D721Med (cell line): ENCODE data around the gene VWA5B1.

Experiments
- DNase-seq: peaks from one replicate; pipeline ENCODE4 v3.0.0; 2011; ENCODE audit warnings: low spot score; ENCODE audit not compliant: insufficient read length
- FAIRE-seq: peaks from 2 replicates; lab custom pipeline; 2011; peaks lifted over from hg19 to GRCh38; lab: Jason Lieb, UNC
- TF ChIP-seq, protein P1 (sequence below): IDR thresholded peaks from 2 replicates; pipeline ENCODE4 v1.5.1; 2012; ENCODE audit warnings: mild to moderate bottlenecking, control low read depth; ENCODE audit not compliant: insufficient read depth; ENCODE audit errors: missing control alignments

VWA5B1 gene

DNA sequence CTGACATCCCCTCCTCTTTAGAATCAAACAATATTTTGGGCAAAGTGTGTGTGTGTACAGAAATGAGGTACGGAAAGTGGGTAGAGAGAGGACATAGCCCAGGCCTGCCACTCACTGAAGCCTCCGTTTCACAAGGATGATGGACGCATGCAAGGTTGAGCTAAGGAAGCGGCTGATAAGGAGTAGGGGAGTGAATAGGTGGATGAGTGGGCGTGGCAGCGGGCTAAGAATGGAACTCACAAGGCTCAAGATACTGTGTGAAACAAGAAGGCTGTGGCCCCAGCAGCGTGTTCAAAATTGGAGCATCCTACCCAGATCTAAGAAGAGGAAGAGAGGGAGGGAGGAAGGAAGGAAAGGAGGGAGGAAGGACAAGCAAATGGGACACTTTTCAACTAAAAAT, 37.5 kb downstream of the VWA5B1 start:
- TF ChIP-seq, protein P1, sequence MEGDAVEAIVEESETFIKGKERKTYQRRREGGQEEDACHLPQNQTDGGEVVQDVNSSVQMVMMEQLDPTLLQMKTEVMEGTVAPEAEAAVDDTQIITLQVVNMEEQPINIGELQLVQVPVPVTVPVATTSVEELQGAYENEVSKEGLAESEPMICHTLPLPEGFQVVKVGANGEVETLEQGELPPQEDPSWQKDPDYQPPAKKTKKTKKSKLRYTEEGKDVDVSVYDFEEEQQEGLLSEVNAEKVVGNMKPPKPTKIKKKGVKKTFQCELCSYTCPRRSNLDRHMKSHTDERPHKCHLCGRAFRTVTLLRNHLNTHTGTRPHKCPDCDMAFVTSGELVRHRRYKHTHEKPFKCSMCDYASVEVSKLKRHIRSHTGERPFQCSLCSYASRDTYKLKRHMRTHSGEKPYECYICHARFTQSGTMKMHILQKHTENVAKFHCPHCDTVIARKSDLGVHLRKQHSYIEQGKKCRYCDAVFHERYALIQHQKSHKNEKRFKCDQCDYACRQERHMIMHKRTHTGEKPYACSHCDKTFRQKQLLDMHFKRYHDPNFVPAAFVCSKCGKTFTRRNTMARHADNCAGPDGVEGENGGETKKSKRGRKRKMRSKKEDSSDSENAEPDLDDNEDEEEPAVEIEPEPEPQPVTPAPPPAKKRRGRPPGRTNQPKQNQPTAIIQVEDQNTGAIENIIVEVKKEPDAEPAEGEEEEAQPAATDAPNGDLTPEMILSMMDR = no peak
- FAIRE-seq (no peak), DNase-seq (no peak)

DNA sequence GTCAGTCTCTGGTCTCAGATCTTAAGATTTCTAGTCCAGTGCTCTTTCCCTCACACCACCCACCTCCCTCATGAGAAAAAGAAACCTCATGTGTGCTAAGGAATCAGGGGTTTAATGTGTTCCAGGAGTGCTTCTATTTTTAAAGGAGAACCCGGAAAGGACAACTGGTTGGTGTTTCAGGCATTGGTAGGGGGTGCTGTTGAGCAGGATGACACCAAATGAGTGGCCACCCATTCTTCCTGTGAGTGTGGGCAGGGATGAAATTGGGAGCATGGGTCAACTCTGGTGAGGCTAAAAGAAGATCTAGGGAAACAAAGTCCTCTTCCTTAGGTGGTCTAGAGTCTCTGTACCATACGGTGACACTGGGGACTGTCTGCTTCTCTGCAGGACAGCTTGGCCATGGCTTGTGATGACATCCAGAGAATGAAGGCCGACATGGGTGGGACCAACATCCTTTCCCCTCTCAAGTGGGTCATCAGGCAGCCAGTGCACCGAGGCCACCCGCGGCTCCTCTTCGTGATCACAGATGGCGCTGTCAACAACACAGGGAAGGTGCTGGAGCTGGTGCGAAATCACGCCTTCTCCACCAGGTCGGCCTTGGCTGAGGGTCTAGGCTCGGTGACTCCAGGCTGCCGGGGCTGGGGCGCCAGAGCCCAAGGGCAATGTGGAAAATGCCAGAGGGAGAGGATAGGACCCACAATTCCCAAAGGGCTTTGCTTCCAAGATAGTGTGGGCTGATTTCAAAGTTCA, 39.3 kb downstream of the VWA5B1 start:
- TF ChIP-seq, protein P1 = no peak
- no peak for FAIRE-seq
- DNase-seq = no peak

DNA sequence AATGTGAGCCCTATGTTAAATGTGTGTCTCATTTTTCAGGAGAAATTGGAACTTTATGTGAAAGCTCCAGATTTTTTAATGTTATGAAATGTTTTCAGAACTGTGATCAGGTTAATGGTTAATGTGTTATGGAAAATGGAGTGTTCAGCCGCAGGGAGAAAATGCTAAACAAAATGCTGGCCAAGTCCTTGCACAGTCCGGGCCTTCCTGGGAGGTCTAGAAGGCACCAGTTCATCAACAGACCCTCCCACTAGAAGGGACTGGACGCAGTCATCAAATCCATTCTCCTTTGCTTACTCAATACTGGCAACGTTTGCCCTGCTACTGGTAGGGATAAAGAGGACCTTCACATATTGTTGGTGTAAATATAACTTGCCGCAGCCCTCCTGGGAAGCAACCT, 43.4 kb downstream of the VWA5B1 start:
- DNase-seq (no peak), FAIRE-seq (no peak)
- TF ChIP-seq, protein P1 = no peak

DNA sequence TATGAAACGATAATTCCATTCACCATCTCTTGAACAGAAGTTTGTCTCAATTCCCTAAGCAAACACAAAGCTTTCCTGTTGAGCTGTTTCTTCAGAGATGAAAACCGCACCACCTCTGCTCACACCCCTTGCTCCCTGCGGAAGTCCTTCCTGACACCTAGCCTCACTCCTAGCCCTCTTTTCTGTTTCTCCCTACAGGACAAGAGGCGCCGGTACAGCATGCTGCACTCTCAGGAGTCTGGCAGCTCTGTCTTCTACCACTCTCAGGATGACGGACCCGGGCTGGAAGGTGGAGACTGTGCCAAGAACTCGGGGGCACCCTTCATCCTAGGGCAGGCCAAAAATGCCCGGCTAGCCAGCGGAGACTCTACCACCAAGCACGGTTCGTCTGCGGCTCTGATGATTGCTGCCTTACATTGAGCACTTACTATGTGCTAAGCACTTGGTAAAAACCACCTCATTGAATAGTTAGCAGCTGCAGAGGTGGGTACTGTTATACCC, 45.5 kb downstream of the VWA5B1 start:
- TF ChIP-seq, protein P1 = no peak
- DNase-seq = no peak
- FAIRE-seq = no peak

DNA sequence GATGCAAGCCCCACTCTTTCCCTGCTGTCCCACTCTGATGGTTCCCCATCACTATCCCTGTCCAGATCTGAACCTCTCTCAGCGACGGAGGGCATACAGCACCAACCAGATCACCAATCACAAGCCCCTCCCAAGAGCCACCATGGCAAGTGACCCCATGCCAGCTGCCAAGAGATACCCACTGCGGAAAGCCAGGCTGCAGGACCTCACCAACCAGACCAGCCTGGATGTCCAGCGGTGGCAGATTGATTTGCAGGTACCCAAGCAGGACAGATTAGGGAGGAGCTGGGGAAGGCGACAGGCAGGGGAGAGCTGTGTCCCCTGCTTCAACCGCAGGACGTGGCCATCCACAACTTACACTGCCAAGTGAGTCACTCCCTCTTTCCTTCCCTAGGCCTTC, 46.9 kb downstream of the VWA5B1 start:
- FAIRE-seq = no peak
- TF ChIP-seq, protein P1 = no peak
- DNase-seq = no peak

DNA sequence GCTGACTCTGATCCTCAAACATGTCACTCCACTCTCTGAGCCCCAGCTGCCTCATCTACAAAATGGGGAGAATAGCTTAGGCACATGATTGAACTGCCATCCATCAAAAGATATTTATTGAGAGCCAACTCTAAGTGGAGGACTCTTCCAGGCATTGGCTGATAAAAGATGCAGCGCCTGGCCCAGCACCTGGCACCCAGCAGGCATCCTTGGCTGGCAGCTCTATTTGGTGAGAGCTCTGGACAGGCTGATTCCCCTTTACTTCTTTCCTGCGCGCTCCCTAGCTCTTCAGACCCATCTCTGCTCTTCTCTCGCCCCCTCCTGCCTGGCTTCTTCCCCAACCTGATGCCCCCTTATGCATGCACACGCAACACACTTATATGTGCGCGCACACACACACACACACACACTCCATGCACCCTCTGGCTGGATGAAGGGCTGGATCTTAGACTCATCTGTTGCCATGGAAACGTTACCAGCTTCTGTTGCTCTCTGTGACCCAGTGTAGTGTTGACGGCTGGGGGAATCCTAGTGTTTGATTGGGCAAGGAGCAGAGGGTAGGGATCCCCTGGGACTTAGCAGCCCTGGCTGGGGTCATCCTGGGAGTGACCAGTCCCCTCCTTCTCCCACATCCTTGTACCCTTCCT, 49.3 kb downstream of the VWA5B1 start:
- TF ChIP-seq, protein P1 = no peak
- DNase-seq (no peak), FAIRE-seq (no peak)
